NCI-H1105 (cell line): ENCODE data around the gene DBX1.
"Not testable (repeated sequence)": the region's sequence is repeated elsewhere in the genome, so short reads cannot be mapped to it uniquely, and the experiment has no call there.

Experiments
- DNase-seq: peaks from one replicate; lab custom pipeline; 2025; lab: John Stamatoyannopoulos, UW

DBX1 gene, protein sequence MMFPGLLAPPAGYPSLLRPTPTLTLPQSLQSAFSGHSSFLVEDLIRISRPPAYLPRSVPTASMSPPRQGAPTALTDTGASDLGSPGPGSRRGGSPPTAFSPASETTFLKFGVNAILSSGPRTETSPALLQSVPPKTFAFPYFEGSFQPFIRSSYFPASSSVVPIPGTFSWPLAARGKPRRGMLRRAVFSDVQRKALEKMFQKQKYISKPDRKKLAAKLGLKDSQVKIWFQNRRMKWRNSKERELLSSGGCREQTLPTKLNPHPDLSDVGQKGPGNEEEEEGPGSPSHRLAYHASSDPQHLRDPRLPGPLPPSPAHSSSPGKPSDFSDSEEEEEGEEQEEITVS

DNA sequence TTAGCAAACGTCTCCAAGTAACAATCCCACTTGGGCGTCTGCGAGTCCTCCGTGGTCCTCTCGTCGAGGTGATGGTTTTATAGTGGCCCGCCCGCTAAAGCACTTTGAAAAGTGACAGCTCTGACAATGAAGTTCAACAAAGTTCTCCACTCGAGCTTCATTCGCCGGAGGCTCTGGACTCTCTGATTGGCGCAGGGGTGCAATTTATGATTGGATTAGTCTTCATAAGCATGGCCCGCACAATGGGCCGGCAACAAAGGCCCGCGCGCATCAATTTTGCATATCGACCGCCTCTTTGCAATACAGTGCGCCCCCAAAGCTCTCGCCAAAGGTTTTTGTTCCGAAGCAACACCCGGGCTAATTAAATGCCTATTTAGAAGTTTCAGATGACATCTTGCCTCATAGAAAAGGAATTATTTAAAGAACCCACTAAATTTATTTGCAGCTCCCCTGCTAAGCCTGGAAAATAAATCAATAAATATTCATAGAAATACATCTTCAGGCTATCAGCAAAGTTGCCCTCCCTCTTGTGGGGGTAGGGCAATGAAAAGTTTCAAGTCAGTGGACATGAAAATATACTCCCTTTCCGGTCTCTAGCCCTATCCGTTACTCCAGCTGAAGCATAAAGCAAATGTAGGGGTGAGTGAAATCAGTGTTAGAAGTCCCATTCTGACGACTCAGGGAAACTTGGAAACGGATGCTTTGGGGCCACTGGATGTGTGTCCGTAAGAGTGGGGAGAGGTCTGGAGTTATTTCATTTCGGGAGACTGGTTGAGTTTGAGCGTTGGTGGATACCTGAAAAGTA, at the start of gene DBX1:
DBX1 (minus strand) TSS at position 51 of the 805 bp plus-strand sequence. CDS start 151 bp downstream, outside the sequence.
- DNase-seq: no peak

DNA sequence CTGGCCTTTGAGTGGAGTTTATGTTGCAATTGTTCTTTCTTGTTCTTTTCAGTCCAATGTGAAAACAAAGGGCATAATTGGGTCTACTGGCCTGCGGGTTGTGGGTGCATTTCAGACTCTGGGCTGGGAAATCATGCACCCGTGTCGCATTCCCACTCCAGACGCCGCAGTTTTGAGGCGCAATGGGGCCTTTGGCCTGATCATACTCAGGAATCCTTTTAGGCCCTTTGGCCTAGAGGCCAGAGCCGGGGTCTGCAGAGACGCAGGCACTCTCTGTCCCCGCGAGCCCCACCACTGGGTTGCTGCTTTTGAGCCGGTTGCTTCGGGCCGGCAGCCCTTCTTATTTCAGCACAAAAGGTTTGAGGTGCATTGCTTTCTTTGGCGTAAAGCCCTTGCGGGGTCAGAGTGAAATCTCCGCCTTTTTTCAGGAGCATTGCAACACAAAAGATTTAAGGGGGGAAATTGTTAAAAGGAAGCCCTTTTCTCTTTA, 48.4 kb upstream of the DBX1 start:
- DNase-seq: no peak

DNA sequence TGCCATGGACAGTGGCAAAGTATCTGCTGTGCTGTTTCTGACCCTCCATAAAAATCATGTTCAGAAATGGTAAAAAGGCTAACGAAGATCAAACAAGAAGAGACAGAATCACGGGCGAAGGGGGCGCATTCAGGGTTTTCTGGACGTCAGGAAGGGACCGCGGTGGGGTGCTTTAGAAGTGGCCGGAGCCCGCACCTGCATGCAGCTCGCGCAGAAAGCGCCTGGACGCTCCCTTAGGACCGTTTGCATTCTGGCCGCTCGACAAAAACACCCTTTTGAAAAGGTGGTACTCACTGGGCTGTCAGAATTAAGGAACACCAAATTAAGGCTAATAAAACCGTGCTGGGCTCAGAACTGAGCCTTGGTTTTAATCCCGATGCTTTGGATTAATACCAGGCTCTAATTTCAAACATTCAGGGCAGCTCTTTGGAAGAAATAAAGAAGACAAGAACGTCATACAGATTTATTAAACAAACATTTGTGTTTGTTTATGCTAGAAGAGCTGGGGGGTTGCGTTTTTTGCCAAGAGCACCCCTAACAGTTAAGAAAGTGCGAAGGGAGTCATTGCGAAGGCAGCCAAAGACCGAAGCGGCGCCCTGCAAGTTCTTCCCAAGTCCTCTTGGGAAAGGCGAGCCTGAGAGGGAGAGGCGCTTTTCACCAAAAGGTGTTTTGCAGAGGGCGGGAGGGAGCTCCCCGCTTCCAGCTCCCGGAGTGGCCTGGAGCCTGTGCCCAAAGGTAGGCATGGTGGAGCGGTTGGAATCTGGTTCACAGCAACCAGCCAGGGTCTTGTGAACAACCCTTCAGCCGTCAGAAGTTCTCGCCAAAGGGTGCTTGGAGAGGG, 47.7 kb upstream of the DBX1 start:
- no peak for DNase-seq

DNA sequence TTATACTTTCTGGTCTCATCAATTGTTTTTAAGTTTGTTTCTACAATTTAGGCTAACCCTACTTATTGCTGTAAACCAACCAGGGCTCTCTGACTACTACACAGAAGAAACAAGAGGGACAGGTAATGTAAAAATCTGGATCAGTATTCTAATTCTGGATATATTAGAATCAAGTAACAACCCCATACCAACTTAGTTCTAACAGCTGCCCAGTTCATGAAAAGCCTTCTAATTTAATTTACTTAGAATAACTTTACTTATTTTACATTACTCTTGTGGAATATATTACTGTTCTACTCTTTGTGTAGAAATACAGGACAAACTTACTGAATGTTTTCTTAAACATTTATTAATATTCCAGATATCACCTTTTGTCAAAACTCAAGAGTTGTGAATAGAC, 45.5 kb upstream of the DBX1 start:
- DNase-seq: no peak

DNA sequence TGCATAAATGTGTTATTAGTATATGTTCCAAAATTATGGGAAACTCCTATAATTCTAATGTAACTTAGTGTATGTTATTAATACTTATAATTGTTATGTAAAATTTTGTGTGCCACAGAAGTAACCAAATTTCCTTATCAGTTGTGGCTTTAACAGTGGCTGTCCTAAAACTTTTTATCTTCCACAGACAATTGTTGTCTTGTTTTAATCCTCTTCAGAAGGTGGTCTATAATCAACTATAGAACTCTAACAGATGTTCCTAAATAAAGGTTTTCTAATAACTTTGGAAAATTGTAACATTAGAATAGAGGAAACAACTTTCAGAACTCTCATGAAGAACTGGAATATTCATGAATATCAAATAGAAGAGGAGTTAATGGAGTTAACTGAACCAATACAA, 44.4 kb upstream of the DBX1 start:
- DNase-seq: no peak

DNA sequence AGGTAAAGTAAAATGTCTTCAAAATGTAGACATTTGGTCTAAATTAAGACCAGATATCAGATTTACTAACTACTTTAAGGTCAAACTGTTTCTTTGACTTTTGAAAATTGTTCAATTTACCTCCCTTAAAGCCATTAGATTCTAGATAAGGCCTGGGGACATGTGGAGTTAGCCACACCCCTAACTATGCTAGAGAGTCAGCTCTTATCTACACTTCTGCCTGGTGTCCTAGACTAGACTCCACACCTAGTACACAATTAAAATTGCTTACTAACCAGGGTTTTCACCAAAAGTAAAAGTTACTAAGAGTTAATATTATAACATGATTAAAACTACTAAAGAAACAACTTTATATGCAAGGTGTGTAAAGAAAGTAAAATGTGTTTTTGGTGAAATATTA, 43.6 kb upstream of the DBX1 start:
- DNase-seq: no peak

DNA sequence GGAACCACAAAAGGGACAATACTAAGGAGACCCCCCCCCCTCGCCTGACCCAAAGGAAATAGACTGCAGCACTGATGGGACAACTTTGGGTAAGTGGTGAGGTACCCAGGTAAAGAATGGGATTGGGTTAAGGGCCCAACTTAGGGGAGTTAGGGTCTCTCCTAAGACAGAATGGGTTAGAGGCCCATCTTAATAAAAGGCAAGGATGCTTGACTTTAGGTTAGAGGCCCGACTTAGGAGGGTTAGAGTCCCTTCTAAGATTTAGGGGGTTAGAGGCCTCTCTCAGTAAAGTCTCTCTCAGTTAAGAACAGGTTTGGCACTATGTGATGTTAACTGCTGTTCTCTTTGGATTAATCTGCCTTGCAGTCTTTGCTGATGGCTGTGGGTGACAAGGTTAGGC, 41.0 kb upstream of the DBX1 start:
- DNase-seq: no peak

DNA sequence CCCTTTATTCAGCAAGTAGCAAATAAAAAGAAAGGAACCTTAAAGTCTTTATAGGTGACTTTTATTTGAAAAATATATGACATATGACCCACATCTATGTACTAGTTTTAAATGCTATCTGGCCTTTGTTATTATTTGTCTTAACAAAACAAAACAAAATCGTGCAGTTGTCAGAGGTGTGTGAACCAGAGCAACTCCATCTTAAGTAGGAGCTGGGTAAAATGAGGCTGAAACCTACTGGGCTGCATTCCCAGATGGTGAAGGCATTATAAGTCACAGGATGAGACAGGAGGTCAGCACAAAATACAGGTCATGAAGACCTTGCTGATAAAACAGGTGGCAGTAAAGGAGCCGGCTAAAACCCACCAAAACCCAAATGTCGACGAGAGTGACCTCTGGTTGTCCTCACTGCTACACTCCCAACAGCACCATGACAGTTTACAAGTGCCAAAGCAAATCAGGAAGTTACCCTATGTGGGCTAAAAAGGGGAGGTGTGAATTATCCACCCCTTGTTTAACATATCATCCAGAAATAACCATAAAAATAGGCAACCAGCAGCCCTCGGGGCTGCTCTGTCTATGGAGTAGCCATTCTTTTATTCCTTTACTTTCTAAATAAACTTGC, 40.2 kb upstream of the DBX1 start:
- not testable (repeated sequence) for DNase-seq

DNA sequence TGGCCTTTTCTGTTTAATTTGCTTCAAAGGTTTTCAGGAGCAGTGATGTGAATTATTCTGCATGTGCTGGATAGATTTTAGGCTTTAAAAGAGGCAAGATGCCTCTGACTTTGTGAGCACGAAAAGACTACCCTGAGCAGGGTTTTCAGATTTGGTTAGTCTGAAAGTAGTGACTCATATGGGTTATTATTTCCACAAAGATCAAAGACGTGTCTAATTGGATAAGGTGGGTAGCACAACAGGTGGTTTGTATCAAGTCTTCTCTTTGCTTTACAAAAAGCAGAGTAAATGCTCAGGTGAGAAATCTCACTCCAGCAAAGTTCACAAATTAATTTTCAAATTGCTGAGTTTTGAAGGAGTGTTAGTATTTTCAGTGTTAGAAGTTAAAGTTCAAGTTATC, 37.6 kb upstream of the DBX1 start:
- no peak for DNase-seq

DNA sequence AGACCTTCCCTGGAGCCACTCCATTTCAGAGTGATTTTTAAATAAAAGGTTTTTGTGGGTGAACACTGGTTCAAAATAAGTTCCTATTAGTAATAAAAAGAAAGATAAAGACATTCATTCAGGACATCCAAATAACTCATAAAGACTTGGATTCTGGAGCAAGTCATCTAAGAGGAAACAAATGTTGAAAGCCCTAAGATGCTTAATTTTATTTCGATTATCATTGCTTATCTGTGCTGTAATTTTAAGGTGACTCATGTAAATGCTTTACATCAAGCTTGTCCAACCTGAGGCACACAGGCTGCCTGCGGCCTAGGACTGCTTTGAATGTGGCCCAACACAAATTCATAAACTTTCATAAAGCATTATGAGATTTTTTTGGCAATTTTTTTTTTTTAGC, 34.2 kb upstream of the DBX1 start:
- no peak for DNase-seq

DNA sequence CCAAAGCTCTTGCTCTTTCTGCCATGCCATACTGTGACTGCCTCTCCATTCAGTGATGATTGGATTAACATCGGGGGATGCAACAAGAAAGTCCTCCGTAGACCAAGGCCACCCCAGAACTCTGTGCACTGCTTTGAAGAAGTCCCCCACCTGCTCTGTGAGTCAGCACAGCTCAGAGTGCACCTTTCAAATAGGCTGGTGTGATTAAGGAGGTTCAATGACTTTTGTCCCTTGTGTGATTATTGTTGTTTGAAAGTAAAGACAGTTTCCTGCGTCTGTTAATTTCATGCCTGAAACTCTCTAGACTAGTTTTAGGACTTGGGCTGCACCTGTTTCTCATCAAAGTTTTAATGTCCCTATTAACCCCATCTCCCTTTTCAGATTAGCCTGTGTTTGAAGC, 33.0 kb upstream of the DBX1 start:
- DNase-seq: no peak

DNA sequence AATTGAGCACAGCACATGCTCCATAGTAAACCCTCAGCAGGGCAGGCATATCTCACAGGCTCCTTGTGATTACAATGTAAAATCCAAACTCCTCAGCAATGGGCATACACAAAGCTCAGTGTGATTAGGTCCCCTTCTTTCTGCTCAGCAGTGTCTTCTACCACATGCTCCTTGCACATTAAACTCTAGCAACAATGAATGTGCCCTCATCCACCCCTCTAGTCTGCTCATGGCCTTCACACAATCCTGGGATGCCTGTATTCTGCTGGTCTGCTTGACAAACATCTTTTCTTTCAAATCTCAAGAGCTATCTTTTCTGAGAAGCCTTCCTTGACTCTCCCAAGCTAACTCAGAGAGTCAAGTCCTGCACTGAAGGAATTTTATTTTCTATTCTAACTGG, 32.4 kb upstream of the DBX1 start:
- no peak for DNase-seq

DNA sequence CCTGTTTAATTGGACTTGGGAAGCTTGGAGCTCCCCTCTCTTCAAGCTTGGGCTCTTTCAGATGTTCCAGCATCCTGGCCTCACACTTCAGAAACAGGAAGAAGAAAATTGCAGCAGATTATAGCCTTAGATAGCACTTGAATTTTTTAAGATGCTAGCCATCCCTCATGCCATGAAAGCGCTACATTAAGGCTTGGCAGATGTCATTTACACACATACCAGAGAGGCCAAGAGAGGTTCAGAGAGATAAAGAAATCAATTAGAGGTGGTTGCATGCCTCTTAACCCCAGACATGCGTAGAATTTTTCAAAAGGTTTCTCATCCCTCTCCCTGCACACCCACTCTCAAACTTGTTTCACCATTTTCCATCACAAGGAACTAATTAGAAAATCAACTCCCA, 31.9 kb upstream of the DBX1 start:
- no peak for DNase-seq

DNA sequence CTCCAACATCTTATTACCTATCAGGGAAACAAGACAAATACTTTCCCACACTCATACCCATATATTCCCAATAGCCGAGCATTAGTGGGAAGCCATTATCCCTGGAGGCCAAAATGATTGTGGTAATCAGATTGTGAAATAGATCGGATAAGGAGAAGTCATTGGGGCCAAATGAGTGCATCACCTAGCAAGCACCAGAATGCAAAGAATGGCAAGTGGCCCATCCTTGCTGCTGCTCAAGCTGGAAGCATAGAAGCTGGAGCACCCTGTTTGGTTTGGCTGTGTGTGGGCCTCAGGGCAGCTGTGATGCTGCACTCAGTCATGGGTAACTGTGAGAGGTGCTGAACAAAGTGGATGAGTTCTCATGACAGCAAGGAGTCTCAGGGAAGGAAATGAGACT, 18.7 kb upstream of the DBX1 start:
- DNase-seq: no peak

DNA sequence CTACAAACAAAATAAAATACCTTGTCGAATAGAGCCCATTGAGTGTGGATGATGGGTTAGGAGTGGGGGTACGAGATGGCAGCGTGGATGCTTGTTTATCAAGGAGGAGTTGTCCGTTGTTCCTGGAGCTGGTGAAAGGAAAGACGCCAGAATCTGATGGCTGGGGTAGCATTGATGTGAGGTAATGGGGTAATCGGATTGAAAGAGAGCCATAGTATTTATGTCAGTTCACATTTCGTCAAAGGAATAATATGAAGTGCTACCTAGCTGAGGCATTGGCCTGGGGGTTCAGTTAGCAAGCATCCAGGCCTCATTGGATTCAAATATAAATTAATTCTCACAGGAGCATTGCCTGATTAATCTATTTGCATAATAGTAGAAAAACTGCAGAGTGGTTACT, 16.9 kb upstream of the DBX1 start:
- no peak for DNase-seq

DNA sequence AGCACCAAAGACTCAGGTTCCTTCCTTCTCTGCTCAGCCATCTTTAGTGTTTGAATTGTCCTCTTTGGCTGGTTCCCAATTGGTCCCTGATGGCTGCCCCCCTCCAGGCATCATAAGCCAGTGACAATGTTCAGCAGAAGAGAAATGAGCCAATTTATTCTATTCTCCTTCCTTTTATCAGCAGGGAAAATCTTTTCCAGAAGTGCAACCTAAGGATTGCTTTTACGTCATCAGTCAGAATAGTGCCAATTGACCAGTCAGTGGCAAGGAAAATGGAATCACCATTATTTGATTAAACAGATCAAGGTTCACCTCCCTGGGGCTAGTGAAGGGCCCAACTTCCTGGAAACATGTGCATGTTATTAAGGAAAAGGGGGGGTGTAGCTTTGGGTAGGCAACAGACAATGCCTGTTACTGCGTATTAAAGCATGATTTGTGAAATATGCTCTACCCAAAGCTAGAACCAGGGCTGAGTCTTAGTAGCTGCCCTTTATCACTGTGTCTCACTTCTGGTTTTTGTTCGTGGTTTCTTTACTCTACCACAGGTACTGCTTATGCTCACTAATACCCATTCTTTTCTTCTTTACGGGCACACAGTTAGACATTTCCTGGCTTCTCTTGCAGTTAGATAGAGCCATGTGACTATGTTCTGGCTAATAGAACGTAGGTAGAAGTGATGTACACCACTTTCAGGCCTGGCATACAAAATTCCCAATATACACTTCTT, 12.6 kb upstream of the DBX1 start:
- no peak for DNase-seq

DNA sequence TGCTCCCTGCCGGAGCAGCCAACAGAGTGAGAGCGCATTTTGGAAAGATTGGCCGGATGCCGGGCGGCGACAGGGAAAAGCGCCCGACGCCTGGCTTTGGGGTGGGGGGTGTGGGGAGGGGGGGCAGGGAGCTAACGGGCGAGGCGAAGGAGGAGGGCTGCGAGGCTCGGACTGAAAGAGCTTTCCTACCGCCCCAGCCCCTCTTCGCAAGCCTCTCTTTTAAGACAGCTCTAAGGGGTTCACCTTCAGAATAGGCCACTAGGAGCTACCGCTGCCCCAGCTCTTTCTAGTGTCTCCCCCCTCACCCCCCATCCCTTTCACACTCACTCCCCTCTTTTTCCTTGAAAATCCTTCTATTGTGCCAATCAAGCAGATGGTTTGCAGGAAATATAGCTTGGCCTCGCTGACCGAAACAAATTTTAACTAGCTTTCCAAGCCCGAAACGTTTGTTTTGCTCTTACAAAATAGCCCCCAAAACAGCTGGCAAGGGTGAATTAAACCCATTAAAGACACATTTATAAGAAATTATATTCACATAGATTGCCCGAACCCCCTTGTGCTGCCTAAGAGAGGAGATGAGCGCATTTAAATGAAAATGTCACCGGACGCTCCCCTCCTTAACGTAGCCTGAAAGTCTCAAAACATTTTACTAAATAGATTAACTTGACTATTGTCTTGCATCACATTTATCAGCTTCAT, 3.7 kb upstream of the DBX1 start:
- no peak for DNase-seq

DNA sequence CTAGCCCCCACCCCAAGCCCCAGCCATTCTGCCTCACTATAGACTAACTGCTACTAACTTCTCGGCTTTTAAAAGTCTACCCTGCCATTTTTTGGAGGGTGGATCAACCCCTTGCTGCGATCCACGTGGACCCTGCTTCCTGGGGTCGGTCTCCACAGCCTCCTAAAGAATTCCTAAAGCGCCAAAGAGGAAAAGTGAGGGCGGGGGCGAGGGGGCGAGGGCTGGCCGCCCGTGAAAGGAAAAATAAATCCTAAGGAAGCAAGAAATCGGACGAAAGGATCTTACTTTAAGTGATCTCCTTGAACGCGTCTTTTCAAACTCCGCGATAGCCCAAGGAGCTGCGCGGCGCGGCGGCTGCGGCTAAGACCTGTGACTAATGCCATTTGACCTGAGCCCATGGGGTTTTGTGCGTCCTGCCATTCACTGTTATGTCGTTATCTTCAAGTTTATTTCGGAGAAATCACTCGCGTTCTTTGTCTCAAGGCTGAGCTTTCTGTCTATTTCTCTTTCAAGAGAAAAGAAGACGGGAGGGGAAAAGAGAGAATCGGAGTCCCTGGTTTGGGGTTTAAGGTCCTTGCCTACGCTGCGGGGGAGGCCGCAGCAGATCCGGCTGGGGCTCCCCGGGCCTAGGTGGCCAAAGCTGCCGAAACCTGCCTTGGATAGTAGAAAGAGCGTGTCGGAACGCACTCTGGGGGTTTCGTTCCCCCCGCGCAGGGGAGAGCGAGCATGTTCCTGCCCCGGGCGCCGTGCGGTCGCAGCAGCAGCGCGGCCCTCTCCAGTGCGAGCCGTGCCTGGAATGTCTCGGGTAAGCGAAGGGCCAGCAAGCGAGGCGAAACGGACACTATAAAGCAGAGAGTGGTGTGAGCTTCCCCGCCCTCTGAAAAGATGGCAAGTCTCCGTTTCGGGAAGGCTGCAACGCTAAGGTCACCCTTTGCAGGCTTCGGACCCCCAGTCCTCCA, 2.8 kb upstream of the DBX1 start:
- DNase-seq: no peak

DNA sequence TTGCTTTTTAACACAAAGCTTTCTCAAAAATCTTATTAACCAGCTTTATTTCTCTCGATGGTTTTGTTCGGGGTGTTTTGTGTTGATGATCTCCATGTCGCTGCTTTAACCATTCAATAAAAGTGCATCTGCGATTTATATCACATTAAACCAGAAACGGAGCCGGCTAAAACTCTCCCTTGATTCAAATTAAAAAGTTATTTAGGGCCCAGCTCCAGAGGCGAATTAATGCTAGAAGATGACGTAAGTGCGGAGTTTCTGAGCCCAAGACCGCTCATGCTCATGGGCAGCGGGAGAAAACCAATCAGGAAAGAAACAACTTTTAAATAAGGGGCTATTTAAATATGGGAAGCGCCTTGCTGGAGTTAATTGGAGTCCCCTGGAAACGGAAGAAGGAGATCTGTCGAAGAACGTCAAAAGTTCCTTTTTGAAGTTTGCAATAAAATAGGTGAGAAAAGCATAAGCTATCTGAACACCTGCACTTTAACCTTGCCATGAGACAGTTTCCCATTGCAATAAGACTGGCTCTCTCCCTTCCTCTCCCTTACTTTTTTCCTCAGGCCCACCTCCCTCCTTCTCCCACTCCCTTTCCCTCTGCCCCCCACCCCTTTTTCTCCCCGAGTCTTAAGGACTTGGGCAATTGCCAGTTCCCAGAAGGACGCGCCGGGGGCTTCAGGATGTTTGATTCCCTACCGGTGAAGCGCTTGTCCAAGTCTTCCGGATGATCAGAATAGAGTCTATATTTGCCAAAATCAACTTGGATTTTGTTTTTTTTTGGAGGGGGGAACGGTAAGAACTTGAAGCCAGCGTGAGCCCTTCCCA, 1.9 kb upstream of the DBX1 start:
- no peak for DNase-seq
